H9 (cell line): ENCODE results near the gene SELENOM. TPM values are rescaled to one million over a fixed set of nuclear protein-coding genes. Genes with fewer than 3 reads are reported as not detected.

Source experiments
- DNase-seq: peaks from one replicate; pipeline ENCODE4 v3.0.0-alpha.2; 2017
- H2AFZ ChIP-seq: one replicate; pipeline ENCODE4 v1.6.1; 2013; ENCODE audit warnings: mild to moderate bottlenecking, low read length, control low read depth, moderate library complexity
- H2AK5ac ChIP-seq: 2 replicates; pipeline ENCODE4 v1.6.1; 2013; ENCODE audit warnings: low read length, control low read depth, mixed read lengths; ENCODE audit not compliant: insufficient read length
- H2BK120ac ChIP-seq: one replicate; pipeline ENCODE4 v1.6.1; 2013; ENCODE audit warnings: low read depth, mild to moderate bottlenecking, low read length, control low read depth, inconsistent platforms; ENCODE audit not compliant: poor library complexity, severe bottlenecking
- H2BK12ac ChIP-seq: 2 replicates; pipeline ENCODE4 v1.6.1; 2013; ENCODE audit warnings: low read length, control low read depth, mixed read lengths, low read depth; ENCODE audit not compliant: insufficient read length
- H2BK15ac ChIP-seq: 2 replicates; pipeline ENCODE4 v1.6.1; 2013; ENCODE audit warnings: low read depth, low read length, control low read depth
- H2BK20ac ChIP-seq: one replicate; pipeline ENCODE4 v1.6.1; 2013; ENCODE audit warnings: low read depth, mild to moderate bottlenecking, low read length, control low read depth, inconsistent platforms; ENCODE audit not compliant: poor library complexity, severe bottlenecking
- H2BK5ac ChIP-seq: 2 replicates; pipeline ENCODE4 v1.6.1; 2013; ENCODE audit warnings: low read length, control low read depth, mixed read lengths; ENCODE audit not compliant: insufficient read length
- H3K14ac ChIP-seq: 2 replicates; pipeline ENCODE4 v1.6.1; 2013; ENCODE audit warnings: low read length, control low read depth; ENCODE audit not compliant: insufficient read depth
- H3K18ac ChIP-seq: 2 replicates; pipeline ENCODE4 v1.6.1; 2013; ENCODE audit warnings: low read depth, mild to moderate bottlenecking, mixed read lengths, low read length, control low read depth; ENCODE audit not compliant: insufficient read length
- H3K23ac ChIP-seq: 2 replicates; pipeline ENCODE4 v1.6.1; 2013; ENCODE audit warnings: low read length, control low read depth, mixed read lengths, low read depth; ENCODE audit not compliant: insufficient read length
- H3K23me2 ChIP-seq: 2 replicates; pipeline ENCODE4 v1.6.1; 2013; ENCODE audit warnings: low read depth, mild to moderate bottlenecking, mixed read lengths, low read length, control low read depth; ENCODE audit not compliant: insufficient read length, poor library complexity, severe bottlenecking
- H3K27ac ChIP-seq: 2 replicates; pipeline ENCODE4 v1.5.1; 2013; ENCODE audit warnings: low read length, control low read depth, mixed read lengths, low read depth; ENCODE audit not compliant: insufficient read length
- H3K27me3 ChIP-seq: 2 replicates; pipeline ENCODE4 v1.6.1; 2013; ENCODE audit warnings: low read length, control low read depth, inconsistent platforms; ENCODE audit not compliant: insufficient read depth
- H3K4ac ChIP-seq: 2 replicates; pipeline ENCODE4 v1.6.1; 2013; ENCODE audit warnings: low read depth, mild to moderate bottlenecking, control low read depth, inconsistent platforms, low read length, moderate library complexity
- H3K4me1 ChIP-seq: 2 replicates; pipeline ENCODE4 v1.6.1; 2013; ENCODE audit warnings: low read length, control low read depth, inconsistent platforms; ENCODE audit not compliant: insufficient read depth
- H3K4me2 ChIP-seq: 2 replicates; pipeline ENCODE4 v1.6.1; 2013; ENCODE audit warnings: low read length, control low read depth, mixed read lengths; ENCODE audit not compliant: insufficient read length, insufficient read depth
- H3K56ac ChIP-seq: 2 replicates; pipeline ENCODE4 v1.6.1; 2013; ENCODE audit warnings: low read depth, mild to moderate bottlenecking, mixed read lengths, low read length, control low read depth; ENCODE audit not compliant: insufficient read length
- H3K79me1 ChIP-seq: 2 replicates; pipeline ENCODE4 v1.6.1; 2013; ENCODE audit warnings: low read depth, mild to moderate bottlenecking, moderate library complexity, low read length, control low read depth, inconsistent platforms; ENCODE audit not compliant: insufficient read depth, poor library complexity, severe bottlenecking
- H3K79me2 ChIP-seq: 2 replicates; pipeline ENCODE4 v1.6.1; 2013; ENCODE audit warnings: low read length, control low read depth, inconsistent platforms; ENCODE audit not compliant: insufficient read depth
- H3K9ac ChIP-seq: 2 replicates; pipeline ENCODE4 v1.6.1; 2013; ENCODE audit warnings: low read length, control low read depth, mixed read lengths; ENCODE audit not compliant: insufficient read length; ENCODE audit errors: extremely low read depth
- H3K9me3 ChIP-seq: one replicate; pipeline ENCODE4 v1.6.1; 2013; ENCODE audit warnings: low read depth, low read length, inconsistent platforms; ENCODE audit not compliant: control insufficient read depth
- H3T11ph ChIP-seq: one replicate; pipeline ENCODE4 v1.6.1; 2013; ENCODE audit warnings: mild to moderate bottlenecking, low read length, control low read depth, inconsistent platforms
- H4K20me1 ChIP-seq: one replicate; pipeline ENCODE4 v1.6.1; 2013; ENCODE audit not compliant: control insufficient read depth, insufficient read length, insufficient read depth
- H4K5ac ChIP-seq: 2 replicates; pipeline ENCODE4 v1.6.1; 2013; ENCODE audit warnings: low read depth, mild to moderate bottlenecking, mixed read lengths, low read length, control low read depth; ENCODE audit not compliant: insufficient read length
- H4K8ac ChIP-seq: replicated peaks from 2 replicates; pipeline ENCODE4 v1.6.1; 2013; ENCODE audit warnings: low read length, control low read depth, mixed read lengths, low read depth; ENCODE audit not compliant: insufficient read length
- H4K91ac ChIP-seq: 2 replicates; pipeline ENCODE4 v1.6.1; 2013; ENCODE audit warnings: low read depth, mild to moderate bottlenecking, moderate library complexity, mixed read lengths, low read length, control low read depth; ENCODE audit not compliant: insufficient read length
- H3K27ac Mint-ChIP-seq, 3 experiments: 2 replicates in 2 of 3; 3 replicates in 1 of 3; pipeline ENCODE4 v1.8.0; 2020 to 2021; ENCODE audit warnings: mixed read lengths in 3 of 3, mild to moderate bottlenecking in 1 of 3, moderate library complexity in 1 of 3
- H3K27me3 Mint-ChIP-seq: 2 replicates; pipeline ENCODE4 v1.8.0; 2021; ENCODE audit warnings: low read depth, mild to moderate bottlenecking, moderate library complexity, mixed read lengths
- H3K36me3 Mint-ChIP-seq, 3 experiments: 2 replicates in 2 of 3; 3 replicates in 1 of 3; pipeline ENCODE4 v1.8.0; 2020 to 2021; ENCODE audit warnings: low read depth in 3 of 3, mixed read lengths in 3 of 3; ENCODE audit not compliant: insufficient read depth in 1 of 3
- H3K4me1 Mint-ChIP-seq, 2 experiments: 2 replicates each; pipeline ENCODE4 v1.8.0; 2020; ENCODE audit warnings: mixed read lengths in 2 of 2
- H3K4me3 Mint-ChIP-seq, 2 experiments: 2 replicates in 1 of 2; 3 replicates in 1 of 2; pipeline ENCODE4 v1.8.0; 2020 to 2021; ENCODE audit warnings: mild to moderate bottlenecking in 2 of 2, mixed read lengths in 2 of 2, moderate library complexity in 1 of 2
- H3K9me3 Mint-ChIP-seq, 2 experiments: 2 replicates in 1 of 2; 3 replicates in 1 of 2; pipeline ENCODE4 v1.8.0; 2020; ENCODE audit warnings: mild to moderate bottlenecking in 2 of 2, mixed read lengths in 2 of 2, moderate library complexity in 1 of 2
- WGBS: extraction: QIAGEN DNeasy Blood & Tissue Kit; methylation state at CpG from one replicate; pipeline ENCODE4 v1.1.7; 2013; ENCODE audit warnings: missing lambda C conversion rate, low lambda C conversion rate, mixed read lengths; ENCODE audit not compliant: insufficient read length; ENCODE audit errors: extremely low coverage; 5-methylcytosine and 5-hydroxymethylcytosine counted together
- total RNA-seq: library from RNA; stranded (reverse); gene quantifications from 2 replicates; pipeline ENCODE4 v1.2.1, GENCODE V29; 2021
- TF ChIP-seq, protein P1 (sequence below): fragments of 200-600 bp; sonication (generic); conservative IDR thresholded peaks from 3 replicates; pipeline ENCODE4 v1.8.0; 2021; ENCODE audit warnings: antibody characterized with exemption, mild to moderate bottlenecking

Gene SELENOM
- total RNA-seq, 1 experiment from 2014 or later = 18.6 TPM

- Mint-ChIP-seq H3K36me3 (peaks cover 0 to 1% (median 0%) of the 10 kb centered on the region in 3 experiments; a peak in 2 of 7 replicates), H3K4me3 (no peak overlapping the region; a peak in 1 of 5 replicates), H3K4me1 (peaks cover 12 to 32% of the 10 kb centered on the region in 2 experiments), H3K9me3 (0 out of 5 replicates have a peak, but pooled peaks cover 0 to 2% of the 10 kb centered on the region in 2 experiments), H3K27me3 (peaks cover 27% of the 10 kb centered on the region), H3K27ac (no peak overlapping the region)
- Histone ChIP-seq H3K79me2 (no peaks in the 10 kb centered on the region), H2BK5ac (no peak overlapping the region), H3K4ac (no peak overlapping the region), H3T11ph (no peak overlapping the region), H3K4me2 (no peak overlapping the region), H3K18ac (no peak overlapping the region), H2BK20ac (no peak overlapping the region), H4K20me1 (no peaks in the 10 kb centered on the region), H3K9me3 (no peaks in the 10 kb centered on the region), H2AFZ (no peak overlapping the region), H3K4me1 (0 out of 2 replicates have a peak, but pooled peaks cover 2% of the 10 kb centered on the region), H4K91ac (no peak overlapping the region), H2BK12ac (no peak overlapping the region), H3K23ac (no peak overlapping the region), H3K27me3 (peaks cover 12% of the 10 kb centered on the region; the same call in 1 of the 2 replicates), H4K8ac (no peak overlapping the region), H3K9ac (no peak overlapping the region), H2BK120ac (no peak overlapping the region), H3K56ac (no peak overlapping the region), H2BK15ac (no peak overlapping the region), H3K14ac (no peak overlapping the region), H4K5ac (no peak overlapping the region), H3K23me2 (peaks cover 8% of the 10 kb centered on the region), H3K79me1 (no peaks in the 10 kb centered on the region), H3K27ac (no peak overlapping the region), H2AK5ac (no peak overlapping the region)
- no peak for DNase-seq
- TF ChIP-seq, protein P1, sequence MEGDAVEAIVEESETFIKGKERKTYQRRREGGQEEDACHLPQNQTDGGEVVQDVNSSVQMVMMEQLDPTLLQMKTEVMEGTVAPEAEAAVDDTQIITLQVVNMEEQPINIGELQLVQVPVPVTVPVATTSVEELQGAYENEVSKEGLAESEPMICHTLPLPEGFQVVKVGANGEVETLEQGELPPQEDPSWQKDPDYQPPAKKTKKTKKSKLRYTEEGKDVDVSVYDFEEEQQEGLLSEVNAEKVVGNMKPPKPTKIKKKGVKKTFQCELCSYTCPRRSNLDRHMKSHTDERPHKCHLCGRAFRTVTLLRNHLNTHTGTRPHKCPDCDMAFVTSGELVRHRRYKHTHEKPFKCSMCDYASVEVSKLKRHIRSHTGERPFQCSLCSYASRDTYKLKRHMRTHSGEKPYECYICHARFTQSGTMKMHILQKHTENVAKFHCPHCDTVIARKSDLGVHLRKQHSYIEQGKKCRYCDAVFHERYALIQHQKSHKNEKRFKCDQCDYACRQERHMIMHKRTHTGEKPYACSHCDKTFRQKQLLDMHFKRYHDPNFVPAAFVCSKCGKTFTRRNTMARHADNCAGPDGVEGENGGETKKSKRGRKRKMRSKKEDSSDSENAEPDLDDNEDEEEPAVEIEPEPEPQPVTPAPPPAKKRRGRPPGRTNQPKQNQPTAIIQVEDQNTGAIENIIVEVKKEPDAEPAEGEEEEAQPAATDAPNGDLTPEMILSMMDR = no peak
- no CpG with 5 or more reads among the region's 33 CpGs for WGBS
Measured at GRCh38 chr22:31103899-31104694, 3.3 kb downstream of the SELENOM start.
